ENCODE results near the gene LDB2. TPM values are rescaled to one million over a fixed set of nuclear protein-coding genes. Genes with fewer than 3 reads are reported as not detected.
A peak's percentile ranks its signal among the peaks of the same experiment; 100 is the strongest.

The LDB2 gene
- total RNA-seq, 6 experiments from 2014 or later, result 24.2 to 40.4 (median 31.7) TPM

DNA sequence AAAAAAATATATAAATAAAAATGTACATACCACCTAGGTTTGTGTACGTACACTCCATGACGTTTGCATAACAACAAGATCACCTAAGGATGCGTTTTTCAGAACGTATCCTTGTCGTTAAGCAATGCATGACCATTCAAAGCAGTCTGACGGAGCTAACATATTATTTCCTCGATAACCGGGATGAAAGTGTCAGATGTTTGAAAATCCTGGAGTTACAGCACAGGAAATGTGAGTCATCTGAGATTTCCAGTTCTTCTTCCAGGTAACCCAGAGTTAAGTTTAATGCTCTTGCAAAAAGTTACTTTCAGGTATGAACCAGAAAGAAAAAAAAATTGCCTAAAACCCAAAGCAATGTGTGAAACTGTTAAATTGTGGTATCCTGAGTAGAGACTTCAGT is 107.9 kb downstream of the LDB2 start:
- H3K27me3 Mint-ChIP-seq (ENCODE audit: insufficient read depth), result no peaks in the 10 kb centered on the region; the same call in none of the 2 replicates
- H3K27ac Mint-ChIP-seq, result no peak overlapping the region
- H3K4me1 Mint-ChIP-seq (ENCODE audit: low read depth), result peaks cover 44% of the 10 kb centered on the region
- no peak overlapping the region for H3K4me3 Mint-ChIP-seq
- H3K36me3 Mint-ChIP-seq (ENCODE audit: low read depth), result peaks cover 6% of the 10 kb centered on the region; the same call in 1 of the 2 replicates
- DNase-seq, result no peak
- TF ChIP-seq, protein P1, sequence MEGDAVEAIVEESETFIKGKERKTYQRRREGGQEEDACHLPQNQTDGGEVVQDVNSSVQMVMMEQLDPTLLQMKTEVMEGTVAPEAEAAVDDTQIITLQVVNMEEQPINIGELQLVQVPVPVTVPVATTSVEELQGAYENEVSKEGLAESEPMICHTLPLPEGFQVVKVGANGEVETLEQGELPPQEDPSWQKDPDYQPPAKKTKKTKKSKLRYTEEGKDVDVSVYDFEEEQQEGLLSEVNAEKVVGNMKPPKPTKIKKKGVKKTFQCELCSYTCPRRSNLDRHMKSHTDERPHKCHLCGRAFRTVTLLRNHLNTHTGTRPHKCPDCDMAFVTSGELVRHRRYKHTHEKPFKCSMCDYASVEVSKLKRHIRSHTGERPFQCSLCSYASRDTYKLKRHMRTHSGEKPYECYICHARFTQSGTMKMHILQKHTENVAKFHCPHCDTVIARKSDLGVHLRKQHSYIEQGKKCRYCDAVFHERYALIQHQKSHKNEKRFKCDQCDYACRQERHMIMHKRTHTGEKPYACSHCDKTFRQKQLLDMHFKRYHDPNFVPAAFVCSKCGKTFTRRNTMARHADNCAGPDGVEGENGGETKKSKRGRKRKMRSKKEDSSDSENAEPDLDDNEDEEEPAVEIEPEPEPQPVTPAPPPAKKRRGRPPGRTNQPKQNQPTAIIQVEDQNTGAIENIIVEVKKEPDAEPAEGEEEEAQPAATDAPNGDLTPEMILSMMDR (IDR thresholded peaks at IDR 0.05), result no peak
- H3K9me3 Mint-ChIP-seq, result no peaks in the 10 kb centered on the region

DNA sequence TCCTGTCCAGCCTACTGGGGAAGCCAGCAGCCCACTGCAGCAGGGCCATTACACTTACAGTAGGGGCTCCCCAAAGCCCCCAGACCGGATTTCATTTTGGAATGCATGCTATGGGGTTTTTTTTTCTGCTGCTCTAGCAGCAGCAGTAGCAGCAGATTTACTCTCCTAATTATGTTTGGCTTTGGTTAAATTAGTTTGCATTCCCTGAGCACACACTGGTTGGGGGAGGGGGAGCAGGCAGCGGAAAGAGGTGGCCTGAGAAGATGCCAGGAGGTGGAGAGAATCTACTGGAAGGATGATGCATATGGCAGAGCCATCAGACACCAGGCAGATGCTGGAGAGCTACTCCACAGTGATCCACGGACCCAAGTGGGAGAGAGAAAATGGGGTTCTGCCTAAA is 109.6 kb downstream of the LDB2 start:
- no peak for DNase-seq
- no peaks in the 10 kb centered on the region; the same call in none of the 2 replicates for H3K27me3 Mint-ChIP-seq (ENCODE audit: insufficient read depth)
- no peak overlapping the region for H3K4me3 Mint-ChIP-seq
- H3K36me3 Mint-ChIP-seq (ENCODE audit: low read depth), result peaks cover 11% of the 10 kb centered on the region; the same call in 1 of the 2 replicates
- no peaks in the 10 kb centered on the region for H3K9me3 Mint-ChIP-seq
- peak overlapping the region; percentile 4 for H3K27ac Mint-ChIP-seq
- TF ChIP-seq, protein P1 (IDR thresholded peaks at IDR 0.05), result no peak
- H3K4me1 Mint-ChIP-seq (ENCODE audit: low read depth), result peaks cover 46% of the 10 kb centered on the region

DNA sequence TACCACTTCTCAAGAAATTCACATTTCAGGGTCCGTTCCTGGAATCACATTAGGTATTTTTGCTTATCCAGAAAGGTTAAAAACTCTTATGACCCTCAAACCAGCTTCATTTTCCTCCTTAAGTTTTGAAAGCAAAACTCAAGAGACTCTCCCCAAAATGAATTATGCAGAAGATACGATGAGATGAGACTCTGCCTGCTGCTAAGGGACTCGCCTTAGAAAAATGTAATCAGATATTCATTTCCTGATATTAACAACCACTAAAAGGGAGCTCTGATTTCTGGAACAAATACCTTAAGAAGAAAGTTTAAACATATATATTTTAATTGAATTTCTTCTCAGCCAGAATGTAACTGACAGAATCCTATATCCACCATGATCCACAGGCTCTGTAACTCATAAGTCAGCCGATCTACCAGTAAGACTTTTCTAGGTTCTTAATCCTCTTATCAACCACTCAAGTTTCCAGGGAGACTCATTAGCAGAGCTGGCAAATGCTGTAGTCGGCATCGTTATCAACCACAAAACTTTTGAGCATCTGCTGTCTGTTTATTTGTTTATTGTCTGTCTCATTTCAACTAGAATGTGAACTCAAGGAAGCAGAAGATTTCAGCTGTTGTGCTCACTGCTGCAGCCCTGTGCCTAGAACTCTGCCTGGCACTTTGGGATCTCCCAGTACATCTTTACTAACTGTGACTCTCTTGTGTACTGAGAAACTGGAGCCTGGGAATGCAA is 112.5 kb downstream of the LDB2 start:
- Mint-ChIP-seq H3K27ac (peak overlapping the region; percentile 73), H3K9me3 (no peaks in the 10 kb centered on the region), H3K27me3 (ENCODE audit: insufficient read depth) (peaks cover 1% of the 10 kb centered on the region)

DNA sequence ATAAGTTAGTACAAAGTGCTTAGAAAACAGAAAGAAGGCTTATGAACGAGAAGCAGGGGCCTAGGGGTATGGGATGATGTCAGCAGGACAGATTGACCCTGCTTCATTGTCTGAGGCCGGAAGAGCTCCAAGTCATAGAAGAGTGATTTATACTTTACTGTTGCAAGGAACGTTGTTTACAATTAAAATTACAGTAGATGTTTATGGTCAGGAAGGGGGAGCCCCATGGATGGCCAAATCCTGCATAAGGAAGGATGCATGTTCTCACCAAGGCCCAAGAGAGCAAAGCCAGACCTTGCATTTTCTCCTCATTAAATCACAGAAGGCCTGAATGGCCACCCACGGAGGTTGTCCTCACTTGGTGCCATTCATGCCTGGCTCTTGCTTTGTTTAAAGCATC is 115.3 kb downstream of the LDB2 start:
- Mint-ChIP-seq H3K4me3 (peak overlapping the region; percentile 58; the same call in 1 of the 2 replicates), H3K9me3 (no peaks in the 10 kb centered on the region), H3K36me3 (ENCODE audit: low read depth) (peaks cover 12% of the 10 kb centered on the region), H3K27me3 (ENCODE audit: insufficient read depth) (peaks cover 1% of the 10 kb centered on the region), H3K4me1 (ENCODE audit: low read depth) (peaks cover 52% of the 10 kb centered on the region), H3K27ac (peak overlapping the region; percentile 73)
- DNase-seq, result no peak
- TF ChIP-seq, protein P1 (IDR thresholded peaks at IDR 0.05), result no peak

More for the DNA sequence above, 112.5 kb downstream of the LDB2 start:
- H3K4me3 Mint-ChIP-seq, result no peak overlapping the region
- TF ChIP-seq, protein P1 (IDR thresholded peaks at IDR 0.05), result no peak
- peaks cover 11% of the 10 kb centered on the region; the same call in 1 of the 2 replicates for H3K36me3 Mint-ChIP-seq (ENCODE audit: low read depth)
- DNase-seq, result peak; percentile 80
- H3K4me1 Mint-ChIP-seq (ENCODE audit: low read depth), result peaks cover 56% of the 10 kb centered on the region

DNA sequence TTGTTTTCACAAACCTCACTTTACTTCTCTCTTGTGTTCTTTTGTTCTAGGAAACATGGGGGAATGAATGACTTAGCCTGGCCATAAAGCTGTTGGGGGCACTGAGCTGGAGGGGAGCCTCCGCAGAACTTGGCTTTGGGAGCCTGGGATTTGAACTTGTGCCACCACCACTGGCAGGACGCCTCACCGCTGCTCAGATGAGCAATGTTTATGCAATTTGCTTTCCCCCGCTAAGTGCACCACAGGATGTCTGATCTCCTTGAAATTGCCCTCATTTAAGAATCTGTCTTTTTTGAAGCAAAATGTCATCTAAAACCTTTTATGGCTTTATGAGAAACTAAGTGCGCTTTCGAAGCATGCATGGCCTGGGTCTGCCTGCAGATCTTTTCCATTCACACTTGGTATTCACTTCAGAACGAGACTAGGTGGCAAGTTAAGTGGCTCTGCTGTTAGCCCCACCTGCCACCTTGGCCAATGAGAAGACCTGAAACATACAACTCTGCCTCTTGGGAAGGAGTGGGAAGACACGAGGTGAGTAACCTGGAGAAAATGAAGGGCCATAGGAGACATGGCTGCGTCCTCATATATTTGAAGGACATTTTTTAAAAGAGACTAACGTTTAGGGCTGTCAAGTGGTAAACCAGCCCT is 119.3 kb downstream of the LDB2 start:
- H3K9me3 Mint-ChIP-seq, result no peaks in the 10 kb centered on the region
- H3K4me3 Mint-ChIP-seq, result no peak overlapping the region
- H3K27me3 Mint-ChIP-seq (ENCODE audit: insufficient read depth), result peaks cover 1% of the 10 kb centered on the region; the same call in 1 of the 2 replicates
- H3K27ac Mint-ChIP-seq, result no peak overlapping the region; the same call in 1 of the 2 replicates
- H3K36me3 Mint-ChIP-seq (ENCODE audit: low read depth), result peaks cover 14% of the 10 kb centered on the region
- peaks cover 27% of the 10 kb centered on the region for H3K4me1 Mint-ChIP-seq (ENCODE audit: low read depth)
- DNase-seq, result no peak
- TF ChIP-seq, protein P1 (IDR thresholded peaks at IDR 0.05), result no peak
